Anterior cingulate cortex (tissue), 58 donors: ENCODE data around the gene SFXN5.

Experiments used
- DNase-seq, 58 donors: peaks; one replicate each; lab custom pipeline; 2025; lab: John Stamatoyannopoulos, UW

Gene SFXN5

GRCh38 chr2:73031095-73031678, 40.3 kb downstream of the SFXN5 start:
- DNase-seq, result no peak

- peak in 15 of 58 donors; percentile 19 to 57 (median 36) for DNase-seq
Measured at GRCh38 chr2:73028841-73029240, 42.7 kb downstream of the SFXN5 start.

DNA sequence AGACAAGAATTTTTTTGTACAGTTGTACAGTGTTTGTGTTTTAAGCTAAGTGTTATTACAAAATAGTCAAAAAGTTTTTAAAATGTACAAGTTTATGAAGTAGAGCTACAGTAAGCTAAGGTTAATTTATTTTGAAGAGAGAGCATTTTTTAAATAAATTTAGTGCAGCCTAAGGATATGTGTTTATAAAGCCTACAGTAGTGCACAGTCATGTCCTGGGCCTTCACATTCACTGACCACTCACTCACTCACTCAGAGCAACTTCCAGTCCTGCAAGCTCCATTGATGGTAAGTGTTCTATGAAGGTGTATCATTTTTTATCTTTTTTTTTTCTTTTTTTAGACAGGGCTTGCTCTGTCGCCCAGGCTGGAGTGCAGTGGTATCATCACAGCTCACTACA, 44.2 kb downstream of the SFXN5 start:
- DNase-seq, result no peak

DNA sequence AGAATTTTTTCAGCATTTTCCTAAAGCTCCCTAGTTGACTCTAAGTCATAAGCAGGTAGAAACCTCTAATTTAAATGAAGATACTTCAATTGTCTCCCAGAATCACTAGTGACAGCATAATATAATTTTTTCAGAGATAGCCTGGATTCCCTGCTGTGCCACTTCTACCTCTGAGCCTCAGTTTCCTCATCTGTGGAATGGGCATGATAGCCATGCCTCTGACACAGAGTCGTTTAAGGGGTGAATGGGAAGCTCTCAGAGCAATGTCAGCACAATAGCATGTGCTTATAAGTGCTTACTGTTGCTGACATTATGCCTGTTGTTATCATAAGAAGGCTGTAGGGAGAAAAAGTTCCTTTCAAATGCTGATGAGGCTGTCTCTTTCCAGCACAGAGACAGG, 48.0 kb downstream of the SFXN5 start:
- DNase-seq, result no peak

DNA sequence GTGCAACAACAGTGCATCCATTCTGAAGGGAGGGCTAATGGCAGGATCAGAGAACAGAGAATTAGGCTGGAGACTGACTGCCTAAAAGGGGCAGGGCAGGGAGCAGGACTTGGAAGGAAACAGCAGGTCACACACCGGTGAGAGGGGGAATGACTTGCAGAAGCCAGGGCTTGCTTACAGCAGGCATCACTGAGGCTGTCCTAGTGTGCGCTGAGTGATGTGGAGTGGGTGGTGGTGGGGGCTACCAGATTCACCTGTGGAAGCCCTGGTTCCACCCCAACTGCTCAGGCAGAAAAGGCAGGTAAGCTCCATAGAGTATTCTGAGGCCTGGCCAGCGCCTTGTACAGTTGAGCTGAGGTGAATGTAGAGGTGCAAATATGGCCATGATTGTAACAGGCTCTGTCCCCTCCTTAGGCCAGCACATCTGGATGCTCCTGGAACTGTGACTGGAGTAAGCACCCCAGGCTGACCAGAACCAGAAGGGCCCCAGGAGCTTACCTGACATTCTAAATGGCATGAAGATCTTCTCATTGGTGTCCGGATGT, 49.4 kb downstream of the SFXN5 start:
- no peak for DNase-seq

DNA sequence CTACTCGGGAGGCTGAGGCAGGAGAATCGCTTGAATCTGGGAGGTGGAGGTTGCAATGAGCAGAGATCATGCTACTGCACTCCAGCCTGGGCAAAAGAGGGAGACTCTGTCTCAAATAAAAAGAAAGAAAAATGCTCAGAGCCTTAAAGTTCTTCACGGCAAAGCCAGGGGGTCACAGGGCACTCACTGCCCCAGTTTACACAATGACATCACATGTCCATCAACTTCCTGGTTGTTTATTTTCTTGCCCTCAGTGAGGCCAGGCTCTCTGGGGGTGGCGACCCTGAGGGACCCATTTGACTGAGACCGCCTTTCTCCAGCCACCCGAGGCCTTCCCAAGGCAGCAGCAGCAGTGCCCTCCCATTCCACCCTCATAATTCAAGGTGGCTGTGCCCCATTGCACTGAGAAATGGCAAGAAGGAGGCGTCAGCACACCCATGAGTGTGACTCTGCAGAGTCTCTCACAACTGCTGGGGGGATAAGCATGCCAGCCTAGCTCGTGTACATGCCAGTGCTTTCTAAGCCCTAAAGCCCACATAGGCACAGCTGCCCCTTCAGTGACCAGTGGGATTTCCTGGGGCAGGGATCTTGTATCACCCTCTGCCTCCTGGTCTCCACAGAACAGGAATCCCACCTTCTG, 50.0 kb downstream of the SFXN5 start:
- no peak for DNase-seq

- no peak for DNase-seq
Measured at GRCh38 chr2:73020657-73021370, 50.7 kb downstream of the SFXN5 start.

- DNase-seq, result no peak
Measured at GRCh38 chr2:73020306-73020656, 51.2 kb downstream of the SFXN5 start.

GRCh38 chr2:73018188-73018825, 53.2 kb downstream of the SFXN5 start:
- DNase-seq, result no peak

DNA sequence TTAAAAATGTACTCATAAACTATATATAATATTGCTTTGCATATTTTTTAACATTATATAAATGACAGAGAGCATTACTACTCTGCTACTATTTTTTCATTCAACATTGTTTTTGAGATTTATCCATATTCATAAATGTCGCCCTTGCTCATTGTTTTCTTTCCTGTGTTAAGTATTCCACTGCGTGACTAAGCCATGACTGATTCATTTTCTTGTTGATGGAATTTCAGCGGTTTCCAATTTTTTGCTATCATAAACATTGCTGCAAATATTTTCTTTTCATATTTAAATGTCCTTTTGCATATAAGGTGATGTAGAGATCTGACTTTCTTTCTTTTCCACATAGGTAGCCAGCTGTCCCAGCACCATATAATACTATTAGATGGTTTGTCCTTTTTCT, 57.6 kb downstream of the SFXN5 start:
- DNase-seq, result no peak

GRCh38 chr2:73009177-73009839, 62.2 kb downstream of the SFXN5 start:
- no peak for DNase-seq

GRCh38 chr2:73008766-73009135, 62.8 kb downstream of the SFXN5 start:
- peak in 3 of 58 donors; percentile 19 to 37 (median 21) for DNase-seq

- no peak for DNase-seq
Measured at GRCh38 chr2:73007991-73008765, 63.3 kb downstream of the SFXN5 start.

DNA sequence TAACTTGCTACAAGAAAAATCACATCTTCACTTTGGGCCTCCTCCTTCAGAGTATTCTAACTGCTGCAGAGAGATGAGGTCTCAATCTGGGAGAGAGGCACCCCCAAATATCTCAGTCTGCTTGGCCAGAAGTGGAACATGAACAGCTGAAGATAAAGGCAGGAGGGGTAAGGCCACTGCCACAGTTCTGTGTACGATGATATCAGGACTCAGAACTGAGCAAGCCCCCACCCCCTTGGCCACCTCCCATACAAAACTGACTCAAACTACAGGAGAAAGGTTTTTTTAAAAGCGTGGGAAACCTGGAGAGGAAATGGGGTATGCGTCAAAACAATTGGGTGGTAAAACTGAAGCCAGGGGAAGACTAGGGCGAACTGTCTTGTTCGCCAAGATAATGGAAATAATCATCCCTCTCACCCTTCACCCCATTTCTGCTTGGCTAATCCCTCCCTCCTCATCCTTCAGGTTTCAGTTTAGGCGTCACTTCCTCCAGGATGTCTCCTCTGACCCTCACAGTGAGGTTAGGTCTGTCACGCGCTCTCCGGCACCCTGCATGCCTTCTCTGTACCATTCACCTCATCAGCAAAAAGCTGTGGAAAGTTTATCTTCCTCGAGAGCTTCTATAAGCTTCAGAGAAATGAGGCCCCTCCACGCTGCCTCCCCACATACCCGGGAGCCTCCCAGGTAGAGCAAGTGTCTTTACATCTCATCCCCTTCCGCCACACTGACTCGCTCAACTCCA, 64.4 kb downstream of the SFXN5 start:
- DNase-seq, result no peak

DNA sequence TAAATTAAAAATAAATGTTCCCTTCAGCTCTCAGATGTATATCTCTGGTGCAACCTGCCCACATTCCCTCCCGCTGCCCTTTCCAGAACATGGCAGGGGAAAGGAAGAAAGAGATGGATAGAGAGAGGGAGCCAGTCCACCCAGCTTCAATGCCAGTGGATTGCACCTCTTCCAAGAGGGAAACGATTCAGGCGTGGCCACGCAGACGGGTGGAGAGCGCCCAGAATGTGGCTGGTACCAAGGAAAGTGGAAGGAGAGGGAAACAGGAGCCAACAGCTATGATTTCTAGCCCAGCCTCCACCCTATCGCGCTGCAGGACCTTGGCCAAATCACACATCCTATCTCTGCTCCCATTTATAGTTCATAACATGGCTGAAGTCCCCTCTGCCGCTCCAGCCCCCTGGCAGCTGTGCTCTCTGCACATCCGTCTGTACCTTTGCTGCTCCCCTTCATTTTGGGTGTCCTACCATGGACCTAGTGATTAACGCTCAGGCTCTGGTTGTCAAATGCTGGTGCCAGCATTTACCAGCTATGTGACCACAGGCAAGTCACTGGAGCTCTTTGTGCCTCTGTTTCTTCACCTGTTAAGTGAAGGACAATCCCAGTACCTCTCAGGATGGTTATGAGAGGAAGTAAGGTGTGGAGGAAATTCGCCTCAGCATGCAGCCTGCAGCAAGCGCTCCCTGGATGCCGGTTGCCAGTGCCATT, 66.5 kb downstream of the SFXN5 start:
- DNase-seq, result peak in 15 of 58 donors; percentile 29 to 73 (median 46)

DNA sequence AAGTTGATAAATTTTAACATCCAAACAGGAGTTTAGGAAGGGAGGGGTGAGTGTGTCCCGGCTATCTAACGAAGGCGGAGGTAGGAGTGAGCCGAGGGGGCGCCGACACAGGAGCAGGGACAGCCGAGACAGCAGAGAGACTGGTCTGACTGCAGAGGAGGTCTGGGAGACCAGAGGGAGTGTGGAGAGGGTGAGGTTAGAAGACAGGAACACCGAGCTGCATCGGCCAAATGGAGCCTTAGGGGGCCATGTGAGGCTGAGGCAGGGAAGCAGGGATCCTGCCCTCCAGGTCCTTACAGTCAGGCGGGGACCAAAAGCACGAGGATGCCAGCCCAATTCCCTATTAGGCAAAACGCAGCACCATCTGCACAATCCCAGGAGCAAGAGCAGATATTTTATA, 67.0 kb downstream of the SFXN5 start:
- no peak for DNase-seq

DNA sequence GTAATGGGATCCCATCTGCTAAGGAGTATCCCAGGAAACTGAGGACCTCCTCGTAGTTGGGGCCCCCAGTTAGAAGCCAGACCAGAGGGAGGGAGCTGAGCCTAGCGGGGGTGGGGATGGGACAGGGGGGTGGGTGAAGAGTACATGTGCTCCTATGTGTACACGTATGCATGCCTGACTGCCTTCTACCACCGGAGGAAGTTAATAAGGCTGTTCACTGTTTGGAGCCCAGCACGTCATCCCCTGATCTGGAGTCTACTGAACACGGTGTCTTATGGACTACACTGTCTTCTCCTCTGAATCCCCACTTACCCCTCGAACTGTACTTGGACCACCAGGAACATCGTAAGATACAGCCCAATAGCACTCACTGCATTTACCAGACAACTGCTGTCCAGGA, 68.5 kb downstream of the SFXN5 start:
- DNase-seq, result no peak

- DNase-seq, result no peak
Measured at GRCh38 chr2:73000808-73001570, 70.5 kb downstream of the SFXN5 start.
